HL-60 (cell line): ENCODE measurements around the gene DENND1B.
A peak's percentile ranks its signal among the peaks of the same experiment; 100 is the strongest.

Experiments
- DNase-seq, 2 experiments: peaks; one replicate each; pipeline ENCODE4 v3.0.0-alpha.2; 2010 to 2020; ENCODE audit warnings: low read depth in 1 of 2, low spot score in 1 of 2
- H3K27ac ChIP-seq: fragments of 250-450 bp; sonication (Bioruptor Pico); replicated peaks from 2 replicates; pipeline ENCODE4 v1.5.1; 2020; ENCODE audit warnings: mild to moderate bottlenecking, moderate library complexity
- H3K27me3 ChIP-seq: fragments of 250-450 bp; sonication (Bioruptor Pico); 2 replicates; pipeline ENCODE4 v1.5.1; 2021; ENCODE audit warnings: mild to moderate bottlenecking, moderate library complexity; ENCODE audit not compliant: insufficient read depth, poor library complexity, severe bottlenecking
- H3K4me3 ChIP-seq: replicated peaks from 2 replicates; pipeline ENCODE4 v1.5.1; 2011; ENCODE audit warnings: mild to moderate bottlenecking, control low read depth, low read length; ENCODE audit not compliant: insufficient read depth
- CTCF ChIP-seq: IDR thresholded peaks from one replicate; pipeline ENCODE4 v1.5.1; 2011; ENCODE audit warnings: low read length, control low read depth, inconsistent platforms; ENCODE audit not compliant: insufficient read depth
- GABPA ChIP-seq: IDR thresholded peaks from 2 replicates; pipeline ENCODE4 v1.6.1; 2012; ENCODE audit warnings: low read depth
- POLR2AphosphoS5 ChIP-seq: IDR thresholded peaks from 2 replicates; pipeline ENCODE4 v1.6.1; 2012; ENCODE audit warnings: low read depth
- REST ChIP-seq: IDR thresholded peaks from 2 replicates; pipeline ENCODE4 v1.6.1; 2012; ENCODE audit warnings: low read depth; ENCODE audit not compliant: insufficient replicate concordance
- SPI1 ChIP-seq: IDR thresholded peaks from 2 replicates; pipeline ENCODE4 v1.6.1; 2012; ENCODE audit warnings: low read depth, mild to moderate bottlenecking, borderline replicate concordance

The DENND1B gene

GRCh38 chr1:197677752-197678295, 97.5 kb downstream of the DENND1B start:
- Histone ChIP-seq H3K4me3 (no peak overlapping the region), H3K27ac (no peak overlapping the region), H3K27me3 (no peaks in the 10 kb centered on the region)
- no peak for DNase-seq
- TF ChIP-seq SPI1: no peak

GRCh38 chr1:197677313-197677712, 98.0 kb downstream of the DENND1B start:
- DNase-seq: no peak
- TF ChIP-seq POLR2AphosphoS5 (no peak), SPI1 (no peak), CTCF (no peak), REST (no peak), GABPA (no peak)
- Histone ChIP-seq H3K4me3 (no peak overlapping the region), H3K27me3 (no peaks in the 10 kb centered on the region), H3K27ac (no peak overlapping the region)

- TF ChIP-seq REST: no peak
- TF ChIP-seq GABPA: no peak
- TF ChIP-seq POLR2AphosphoS5: no peak
- no peak for TF ChIP-seq CTCF
- TF ChIP-seq SPI1: no peak
- Histone ChIP-seq H3K27me3 (no peaks in the 10 kb centered on the region), H3K4me3 (no peak overlapping the region), H3K27ac (no peak overlapping the region)
- peak; percentile 29 to 37 for DNase-seq
Observed at GRCh38 chr1:197675583-197676208, 99.6 kb downstream of the DENND1B start.

- TF ChIP-seq POLR2AphosphoS5 (no peak), GABPA (no peak), CTCF (no peak), REST (no peak)
- no peak for DNase-seq
- Histone ChIP-seq H3K4me3 (no peak overlapping the region), H3K27me3 (no peaks in the 10 kb centered on the region), H3K27ac (no peak overlapping the region)
Observed at GRCh38 chr1:197674286-197674685, 101.0 kb downstream of the DENND1B start.
